ENCODE results near the gene UBXN2A.

Gene UBXN2A

GRCh38 chr2:23994567-23994966 is 54.3 kb downstream of the UBXN2A start:
- Histone ChIP-seq H3K79me2 (ENCODE audit: insufficient read depth, low read length) (no peaks in the 10 kb centered on the region), H3K36me3 (ENCODE audit: insufficient read depth, low read length) (peaks cover 7% of the 10 kb centered on the region; the same call in 1 of the 2 replicates), H3K9me2 (replicated peaks; ENCODE audit: low read depth, low read length) (no peaks in the 10 kb centered on the region), H3F3A (ENCODE audit: low read depth) (no peaks in the 10 kb centered on the region), H3K4me1 (ENCODE audit: insufficient read depth, low read length, poor library complexity, severe bottlenecking) (no peaks in the 10 kb centered on the region), H3K4me3 (ENCODE audit: low read length, poor library complexity, severe bottlenecking) (no peak overlapping the region), H3K27me3 (ENCODE audit: insufficient read depth, low read length, poor library complexity, severe bottlenecking) (no peaks in the 10 kb centered on the region), H3K9ac (ENCODE audit: low read depth, low read length, poor library complexity, severe bottlenecking) (no peak overlapping the region), H3K9me3 (ENCODE audit: insufficient read depth, low read depth, low read length) (no peaks in the 10 kb centered on the region), H4K20me1 (ENCODE audit: insufficient read depth, low read length, poor library complexity, severe bottlenecking) (no peaks in the 10 kb centered on the region), H3K4me2 (ENCODE audit: low read depth, low read length, poor library complexity, severe bottlenecking) (no peak overlapping the region), H2AFZ (ENCODE audit: low read length) (no peak overlapping the region)
- TF ChIP-seq EZH2phosphoT487 (IDR thresholded peaks at IDR 0.05; ENCODE audit: borderline replicate concordance) (no peak), CTCF (conservative IDR thresholded peaks at IDR 0.05; ENCODE audit: low read length) (no peak)

GRCh38 chr2:24007693-24008092 is 67.4 kb downstream of the UBXN2A start:
- TF ChIP-seq EZH2phosphoT487 (IDR thresholded peaks at IDR 0.05; ENCODE audit: borderline replicate concordance) (no peak), CTCF (conservative IDR thresholded peaks at IDR 0.05; ENCODE audit: low read length) (no peak)
- Histone ChIP-seq H3F3A (ENCODE audit: low read depth) (no peaks in the 10 kb centered on the region), H3K79me2 (ENCODE audit: insufficient read depth, low read length) (no peaks in the 10 kb centered on the region), H3K4me3 (ENCODE audit: low read length, poor library complexity, severe bottlenecking) (no peak overlapping the region), H3K36me3 (ENCODE audit: insufficient read depth, low read length) (no peaks in the 10 kb centered on the region), H3K9ac (ENCODE audit: low read depth, low read length, poor library complexity, severe bottlenecking) (no peak overlapping the region), H3K9me2 (replicated peaks; ENCODE audit: low read depth, low read length) (no peaks in the 10 kb centered on the region), H3K4me2 (ENCODE audit: low read depth, low read length, poor library complexity, severe bottlenecking) (no peak overlapping the region), H3K4me1 (ENCODE audit: insufficient read depth, low read length, poor library complexity, severe bottlenecking) (peaks cover 8% of the 10 kb centered on the region), H2AFZ (ENCODE audit: low read length) (no peak overlapping the region), H3K9me3 (ENCODE audit: insufficient read depth, low read depth, low read length) (no peaks in the 10 kb centered on the region), H4K20me1 (ENCODE audit: insufficient read depth, low read length, poor library complexity, severe bottlenecking) (no peaks in the 10 kb centered on the region), H3K27me3 (ENCODE audit: insufficient read depth, low read length, poor library complexity, severe bottlenecking) (no peaks in the 10 kb centered on the region)

- H3K4me1 ChIP-seq (ENCODE audit: insufficient read depth, low read length, poor library complexity, severe bottlenecking) = peaks cover 8% of the 10 kb centered on the region
- H3K79me2 ChIP-seq (ENCODE audit: insufficient read depth, low read length) = no peaks in the 10 kb centered on the region
- H3F3A ChIP-seq (ENCODE audit: low read depth) = no peaks in the 10 kb centered on the region
- H3K4me3 ChIP-seq (ENCODE audit: low read length, poor library complexity, severe bottlenecking) = no peak overlapping the region
- no peaks in the 10 kb centered on the region for H4K20me1 ChIP-seq (ENCODE audit: insufficient read depth, low read length, poor library complexity, severe bottlenecking)
- no peak overlapping the region for H3K4me2 ChIP-seq (ENCODE audit: low read depth, low read length, poor library complexity, severe bottlenecking)
- no peak overlapping the region for H3K9ac ChIP-seq (ENCODE audit: low read depth, low read length, poor library complexity, severe bottlenecking)
- TF ChIP-seq CTCF (conservative IDR thresholded peaks at IDR 0.05; ENCODE audit: low read length) (no peak), EZH2phosphoT487 (IDR thresholded peaks at IDR 0.05; ENCODE audit: borderline replicate concordance) (no peak)
- no peaks in the 10 kb centered on the region for H3K27me3 ChIP-seq (ENCODE audit: insufficient read depth, low read length, poor library complexity, severe bottlenecking)
- no peaks in the 10 kb centered on the region for H3K9me2 ChIP-seq (replicated peaks; ENCODE audit: low read depth, low read length)
- H3K9me3 ChIP-seq (ENCODE audit: insufficient read depth, low read depth, low read length) = no peaks in the 10 kb centered on the region
- H2AFZ ChIP-seq (ENCODE audit: low read length) = no peak overlapping the region
- no peaks in the 10 kb centered on the region for H3K36me3 ChIP-seq (ENCODE audit: insufficient read depth, low read length)
These were observed 68.6 kb downstream of the UBXN2A start for GRCh38 chr2:24008672-24009366.
